Measurements from ENCODE around the gene CLIP2.

Gene CLIP2

DNA sequence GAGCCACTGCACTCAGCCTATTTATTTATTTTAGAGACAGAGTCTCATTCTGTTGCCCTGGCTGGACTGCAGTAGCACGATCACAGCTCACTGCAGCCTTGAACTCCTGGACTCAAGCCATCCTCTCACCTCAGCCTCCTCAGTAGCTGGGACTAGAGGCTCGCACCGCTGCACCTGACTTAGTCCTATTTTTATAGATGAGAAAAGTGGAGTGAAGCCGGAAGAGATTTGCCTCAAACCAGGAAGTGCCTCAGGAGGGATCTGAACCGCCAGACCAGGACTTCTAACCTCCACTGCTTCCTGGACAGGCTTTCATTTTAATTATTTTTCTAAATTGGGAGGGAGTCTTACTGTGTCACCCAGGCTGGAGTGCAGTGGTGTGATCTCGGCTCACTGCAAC is 17.5 kb upstream of the CLIP2 start:
- no peak for DNase-seq (ENCODE audit: low read depth in 2 of 2)

DNA sequence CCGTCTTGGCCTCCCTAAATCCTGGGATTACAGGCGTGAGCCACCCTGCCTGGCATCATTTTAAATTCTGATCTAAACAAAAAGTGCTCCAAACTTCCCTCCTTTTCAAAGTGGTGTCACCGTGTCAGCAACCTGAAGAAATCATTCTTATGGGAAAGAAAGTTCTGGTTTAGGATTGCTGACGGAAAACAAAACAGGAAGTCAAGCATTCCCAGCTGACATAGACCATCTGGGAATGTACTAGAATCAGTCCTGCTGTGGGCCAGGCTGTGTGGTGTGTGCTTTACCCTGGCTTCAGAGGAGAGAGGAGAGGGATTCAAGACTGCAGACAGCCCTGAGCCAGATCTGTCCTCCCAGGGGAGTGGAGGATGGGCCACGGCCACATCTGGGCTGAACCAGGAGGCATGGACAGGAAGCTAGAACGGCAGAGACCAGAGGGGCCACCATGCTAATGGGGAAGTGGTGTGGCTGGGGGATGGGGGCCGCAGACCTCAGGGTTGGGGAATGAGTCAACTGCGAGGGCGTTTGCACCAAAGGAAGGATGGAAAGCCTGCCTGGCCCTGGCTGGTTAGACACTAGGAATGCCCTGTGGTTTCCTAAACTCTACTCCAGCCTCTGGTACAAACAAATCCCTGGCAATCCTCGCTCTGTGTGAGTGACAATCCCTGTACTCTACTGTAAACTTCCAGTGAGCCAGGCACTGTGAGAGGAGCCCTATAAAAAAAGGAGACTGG is 16.7 kb upstream of the CLIP2 start:
- DNase-seq (ENCODE audit: low read depth in 2 of 2): peak; percentile 86 to 89

DNA sequence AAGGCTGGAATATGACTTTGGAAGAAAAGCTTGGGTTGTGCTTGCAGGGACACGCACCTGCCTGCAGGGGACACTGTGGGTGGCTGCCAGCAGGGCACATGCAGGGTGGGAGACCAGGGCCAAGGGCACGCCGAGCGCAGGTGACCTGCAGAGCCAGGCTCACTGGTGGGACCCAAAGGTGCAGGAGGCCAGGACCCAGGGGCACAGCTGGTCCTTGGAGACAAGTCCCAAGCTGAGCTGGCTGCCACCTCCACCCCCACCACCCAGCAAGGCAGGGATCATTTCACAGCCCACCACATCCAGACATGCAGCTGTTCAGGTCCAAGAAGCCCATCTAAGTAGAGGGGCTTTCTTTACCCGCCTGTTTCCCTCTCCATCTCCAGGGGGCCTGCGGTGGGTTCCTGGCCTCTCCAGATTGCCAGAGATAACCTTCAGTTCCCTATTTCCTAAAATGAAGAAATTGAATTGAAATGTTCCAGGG is 13.8 kb upstream of the CLIP2 start:
- DNase-seq (ENCODE audit: low read depth in 2 of 2): no peak

DNA sequence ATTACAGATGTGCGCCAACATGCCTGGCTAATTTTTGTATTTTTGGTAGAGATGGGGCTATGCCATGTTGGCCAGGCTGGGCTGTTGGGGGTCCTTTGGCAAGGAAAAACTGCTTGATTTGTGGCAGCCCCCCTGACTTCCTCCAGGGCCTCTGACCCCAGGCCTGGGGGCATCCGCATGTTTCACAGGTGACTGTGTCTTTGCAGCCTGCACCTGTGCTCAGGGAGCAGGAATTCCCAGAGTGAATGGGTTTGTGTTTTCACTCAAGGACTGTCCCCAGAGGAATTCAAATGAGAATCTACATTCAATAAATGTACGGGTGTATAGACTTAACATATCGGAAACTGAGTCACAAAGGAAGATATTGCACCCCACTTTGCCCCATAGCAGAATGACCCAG is 11.6 kb upstream of the CLIP2 start:
- no peak for DNase-seq (ENCODE audit: low read depth in 2 of 2)

DNA sequence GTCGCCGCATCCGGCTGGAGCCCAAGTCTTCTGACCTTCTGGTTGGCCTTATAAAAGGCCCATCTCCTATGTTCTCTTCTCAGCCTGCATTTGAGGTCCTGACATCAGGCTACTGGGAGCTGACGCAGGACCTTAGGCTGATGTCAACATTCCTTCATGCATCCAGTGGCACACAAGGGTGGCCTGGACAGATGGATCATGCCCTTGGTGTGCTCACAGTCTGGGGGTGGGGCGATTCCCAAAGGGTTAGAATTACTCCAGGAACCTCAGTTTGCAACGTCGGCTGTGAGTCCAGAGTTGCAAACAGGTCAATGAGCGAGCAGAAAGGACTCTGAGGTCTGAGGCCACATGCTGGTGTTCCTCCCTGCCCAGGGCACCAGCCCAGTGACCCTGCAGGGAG is 8.2 kb upstream of the CLIP2 start:
- no peak for DNase-seq (ENCODE audit: low read depth in 2 of 2)

DNA sequence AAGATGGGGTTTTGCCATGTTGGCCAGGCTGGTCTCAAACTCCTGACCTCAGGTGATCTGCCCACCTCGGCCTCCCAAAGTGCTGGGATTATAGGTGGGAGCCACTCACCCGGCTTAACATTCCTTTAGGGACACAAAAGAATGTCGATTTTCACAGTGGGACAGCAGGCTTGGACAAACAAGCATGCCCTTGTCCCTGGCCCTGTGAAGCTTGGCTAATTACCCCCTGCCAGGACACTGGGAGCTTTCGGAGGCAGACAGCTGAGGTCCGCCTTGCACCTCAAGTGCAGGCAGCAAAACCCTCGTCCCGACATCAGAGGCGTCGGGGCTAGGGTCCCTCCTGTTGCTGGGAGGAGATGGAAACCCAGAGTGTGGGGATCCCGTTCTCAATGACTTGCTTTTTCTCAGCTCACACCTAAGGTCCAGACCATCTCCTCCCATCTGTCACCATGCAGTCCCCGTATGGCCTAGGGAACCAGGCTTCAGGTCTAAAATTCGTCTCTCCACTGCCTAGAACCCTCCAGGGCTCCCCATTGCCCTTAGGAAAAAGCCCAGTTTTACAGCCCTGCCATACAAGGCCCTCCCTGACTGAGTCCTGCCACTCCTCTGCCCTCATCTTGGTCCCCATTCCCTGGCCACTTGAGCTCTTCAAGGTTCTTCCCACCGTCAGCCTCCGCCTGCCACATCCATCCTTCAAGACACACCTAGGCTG is 6.3 kb upstream of the CLIP2 start:
- no peak for DNase-seq (ENCODE audit: low read depth in 2 of 2)

DNA sequence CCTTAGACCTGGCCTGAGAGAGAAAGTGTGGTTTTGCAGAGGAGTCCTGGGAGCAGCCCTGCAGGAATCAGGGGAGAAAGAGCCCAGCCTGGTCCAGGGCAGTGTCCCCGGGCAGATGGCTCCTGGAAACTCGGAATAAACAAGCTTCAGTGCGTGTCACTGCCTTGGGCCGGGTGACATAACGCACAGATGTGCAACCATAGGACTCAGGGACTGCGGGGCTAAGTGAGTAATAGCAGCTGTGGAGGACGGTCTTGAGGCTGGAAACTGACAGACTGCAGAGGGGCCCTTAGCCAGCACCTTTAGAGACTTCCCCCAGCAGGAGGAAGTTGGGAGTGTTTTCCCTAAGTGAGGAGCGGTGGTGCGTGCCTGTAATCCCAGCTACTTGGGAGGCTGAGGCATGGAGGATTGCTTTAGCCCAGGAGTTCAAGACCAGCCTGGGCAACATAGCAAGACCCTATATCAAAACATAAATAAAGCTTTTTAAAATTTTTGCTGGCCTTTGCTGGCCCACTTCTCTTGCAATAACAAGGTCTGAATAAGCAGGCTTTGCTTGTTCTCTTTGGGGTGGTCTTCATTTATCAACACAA is 5.3 kb upstream of the CLIP2 start:
- no peak for DNase-seq (ENCODE audit: low read depth in 2 of 2)

DNA sequence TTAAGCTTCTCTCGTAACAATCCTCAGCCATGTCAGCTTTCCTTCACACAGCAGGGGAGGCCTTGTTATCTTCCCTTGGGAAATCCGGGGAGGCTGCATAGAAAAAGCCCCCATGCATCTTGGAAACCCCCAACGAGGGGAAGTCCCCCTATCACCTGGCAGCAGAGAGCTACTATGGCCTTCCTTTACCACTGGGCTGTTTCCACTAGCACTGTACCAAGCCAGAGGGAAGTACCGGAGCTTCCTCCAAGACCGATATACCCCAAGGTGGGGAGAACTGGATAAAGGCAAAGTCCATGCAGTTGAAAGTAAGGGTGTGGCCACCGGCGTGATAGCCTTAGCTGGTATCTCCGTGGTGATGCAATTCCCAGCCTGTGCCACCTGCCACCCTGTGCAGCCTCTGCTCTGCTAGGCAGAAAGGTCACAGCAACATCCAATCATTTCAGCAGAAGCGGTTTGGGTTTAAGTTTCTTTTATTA is 4.4 kb upstream of the CLIP2 start:
- DNase-seq (ENCODE audit: low read depth in 2 of 2): no peak

DNA sequence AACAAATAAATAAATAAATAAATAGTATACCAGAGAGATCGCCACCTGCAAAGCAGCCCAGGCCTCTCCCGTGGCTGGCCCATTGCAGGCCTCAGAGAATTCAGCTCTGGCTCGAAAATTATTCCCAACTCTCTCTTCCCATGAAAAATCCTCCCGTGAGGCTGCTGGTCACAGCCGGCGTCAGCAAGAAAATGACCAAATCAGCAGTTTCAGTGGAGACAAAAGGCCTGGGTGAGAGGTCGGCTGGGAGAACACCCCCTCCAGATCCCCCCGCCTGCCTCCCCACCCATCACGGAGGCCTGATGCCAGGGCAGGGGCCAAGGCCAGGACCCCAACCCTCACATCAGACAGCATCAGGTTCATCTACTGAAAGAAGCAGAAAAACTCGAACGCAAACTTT is 3.1 kb upstream of the CLIP2 start:
- no peak for DNase-seq (ENCODE audit: low read depth in 2 of 2)

DNA sequence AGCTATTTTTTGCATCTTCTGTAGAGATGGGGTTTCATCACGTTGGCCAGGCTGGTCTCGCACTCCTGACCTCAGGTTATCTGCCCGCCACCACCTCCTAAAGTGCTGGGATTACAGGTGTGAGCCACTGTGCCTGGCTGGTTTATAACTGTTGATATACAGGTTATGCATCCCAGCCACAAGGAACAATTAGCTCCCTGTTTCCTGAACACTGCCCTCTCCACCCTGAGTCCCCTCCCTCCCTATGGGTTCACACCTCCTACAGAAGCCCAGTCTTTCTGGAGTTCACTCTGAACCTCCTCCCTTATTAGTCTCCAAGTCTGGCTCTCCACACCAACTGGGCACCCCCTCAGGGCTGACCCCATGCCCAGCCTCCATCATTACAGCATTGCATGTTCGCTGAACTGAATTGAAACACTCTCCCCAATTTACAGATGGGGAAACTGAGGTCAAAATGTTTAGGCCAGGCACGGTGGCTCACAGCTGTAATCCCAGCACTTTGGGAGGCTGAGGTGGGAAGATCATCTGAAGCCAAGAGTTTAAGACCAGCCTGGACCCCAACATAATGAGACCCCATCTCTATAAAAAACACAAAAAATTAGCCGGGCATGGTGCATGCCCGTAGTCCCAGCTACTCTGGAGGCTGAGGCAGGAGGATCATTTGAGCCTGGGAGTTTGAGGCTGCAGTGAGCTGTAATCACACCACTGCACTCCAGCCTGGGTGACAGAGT is 1.7 kb upstream of the CLIP2 start:
- no peak for DNase-seq (ENCODE audit: low read depth in 2 of 2)

DNA sequence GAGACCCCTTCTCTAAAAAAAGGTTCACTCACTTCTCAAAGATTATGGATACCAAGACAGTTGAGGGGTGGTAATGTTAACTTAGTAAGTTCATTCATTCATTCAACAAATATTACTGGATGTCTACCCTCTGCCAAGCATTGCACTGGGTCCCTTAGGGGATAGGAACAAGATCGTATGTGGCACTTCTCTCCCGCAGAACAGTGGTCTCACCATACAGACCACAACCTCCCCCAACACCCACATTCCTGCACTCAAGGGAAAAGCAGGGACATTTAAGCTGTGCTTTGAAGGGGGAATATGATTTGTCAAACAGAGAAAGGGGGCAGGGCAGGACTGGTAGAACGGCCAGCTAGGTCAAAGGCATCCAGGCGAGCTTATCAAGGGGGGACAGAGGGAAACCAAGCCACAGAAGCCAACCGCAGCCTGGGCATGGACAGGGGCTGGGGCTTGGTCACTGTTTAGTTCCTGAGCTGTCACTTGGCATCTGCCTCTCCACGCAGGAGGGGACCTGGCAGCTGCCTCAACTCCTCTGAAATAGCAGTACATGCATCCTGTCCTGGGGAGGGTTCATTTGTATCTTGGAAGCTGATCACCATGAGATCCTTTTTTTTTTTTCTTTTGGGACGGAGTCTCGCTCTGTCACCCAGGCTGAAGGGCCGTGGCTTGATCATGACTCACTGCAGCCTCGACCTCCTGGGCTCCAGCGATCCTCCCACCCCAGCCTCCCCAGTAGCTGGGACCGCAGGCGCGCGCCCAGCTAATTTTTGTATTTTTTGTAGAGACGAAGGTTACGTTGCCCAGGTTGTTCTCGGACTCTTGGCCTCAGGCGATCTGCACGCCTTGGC is 949 bp upstream of the CLIP2 start:
- DNase-seq (ENCODE audit: low read depth in 2 of 2): no peak

DNA sequence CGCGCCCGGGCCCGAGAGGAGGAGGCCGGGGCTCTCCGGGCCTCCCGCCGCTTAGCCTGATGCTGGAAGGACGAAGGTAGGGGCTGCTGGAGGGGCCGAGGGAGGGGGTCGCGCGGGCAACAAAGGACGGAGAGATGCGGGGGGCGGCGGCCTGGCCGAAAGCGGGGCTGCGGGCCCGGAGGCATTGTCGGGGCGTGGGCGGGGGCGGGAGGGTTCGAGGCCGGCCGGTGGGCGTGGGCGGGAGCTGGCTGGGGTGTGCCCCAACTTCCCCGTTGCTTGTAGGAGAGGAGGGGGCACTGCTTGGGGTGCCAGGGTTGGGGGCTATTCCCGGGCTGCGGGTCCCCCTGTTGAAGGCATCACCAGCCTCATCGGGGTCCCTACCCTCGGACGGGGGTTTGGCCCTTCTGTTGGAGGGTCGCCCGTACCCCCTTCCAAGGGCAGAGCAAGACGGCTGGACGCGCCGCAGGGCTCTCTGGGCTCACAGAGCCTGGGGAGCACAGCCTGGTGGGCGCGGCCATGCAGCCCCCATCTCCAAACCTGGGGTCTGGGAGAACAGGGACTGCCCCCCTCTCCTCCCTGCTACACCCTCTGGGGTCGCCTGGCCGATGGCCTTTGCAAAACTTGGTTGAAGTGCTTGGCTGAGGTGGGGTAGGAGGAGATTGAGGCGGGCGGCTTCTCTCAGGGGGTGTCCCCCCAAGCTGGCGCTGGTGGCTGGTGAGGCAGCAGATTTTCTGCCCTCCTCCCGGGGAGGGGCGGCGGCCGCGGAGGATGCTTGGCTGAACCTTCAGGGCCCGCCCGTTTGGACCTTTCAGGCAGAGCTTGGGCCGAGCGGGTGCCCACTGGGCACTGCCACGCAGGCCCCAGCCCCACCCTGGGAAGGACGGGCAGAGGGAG is 699 bp downstream of the CLIP2 start:
- no peak for DNase-seq (ENCODE audit: low read depth in 2 of 2)

DNA sequence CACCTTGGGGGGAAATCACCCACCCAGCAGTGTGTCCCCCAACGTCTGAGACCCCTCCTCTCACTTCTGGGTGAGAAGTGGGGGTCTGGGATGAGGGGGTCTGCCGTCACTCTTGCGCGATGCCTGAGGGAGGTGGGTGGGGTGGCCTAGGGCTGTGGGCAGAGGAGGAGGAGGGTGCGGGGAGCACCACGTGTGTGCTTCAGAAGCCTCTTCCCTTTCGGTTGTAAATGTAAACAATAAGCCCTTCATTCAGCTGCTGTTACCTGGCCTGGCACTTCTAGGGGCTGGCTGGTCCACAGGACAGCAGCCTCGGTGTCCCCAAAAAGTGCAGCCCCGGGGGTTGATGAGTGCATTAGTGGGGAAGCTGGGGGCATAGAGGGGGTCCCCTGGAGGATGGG is 1.3 kb downstream of the CLIP2 start:
- no peak for DNase-seq (ENCODE audit: low read depth in 2 of 2)

DNA sequence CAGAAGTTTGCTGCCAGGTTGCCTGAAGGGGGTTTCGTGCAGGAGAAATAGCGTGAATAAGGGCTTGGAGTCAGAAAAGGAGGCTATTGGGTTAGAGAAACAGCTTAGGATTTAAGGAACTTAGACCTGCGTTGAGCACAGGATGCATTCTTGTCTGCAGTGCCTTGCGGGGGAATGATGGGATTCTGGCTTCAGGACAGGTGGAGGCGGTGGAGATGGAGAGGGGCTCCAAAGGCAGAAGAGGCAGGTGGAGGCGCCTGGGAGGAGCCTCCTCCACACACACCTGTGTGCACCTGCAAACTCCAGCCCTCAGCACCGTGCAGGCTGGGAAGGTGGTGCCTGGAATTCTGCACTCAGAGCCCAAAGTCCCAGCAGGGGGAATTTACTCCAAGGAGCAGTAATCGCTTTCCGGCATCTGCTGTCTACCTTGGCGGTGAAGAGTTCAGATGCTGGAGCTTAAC is 1.8 kb downstream of the CLIP2 start:
- DNase-seq (ENCODE audit: low read depth in 2 of 2): no peak

DNA sequence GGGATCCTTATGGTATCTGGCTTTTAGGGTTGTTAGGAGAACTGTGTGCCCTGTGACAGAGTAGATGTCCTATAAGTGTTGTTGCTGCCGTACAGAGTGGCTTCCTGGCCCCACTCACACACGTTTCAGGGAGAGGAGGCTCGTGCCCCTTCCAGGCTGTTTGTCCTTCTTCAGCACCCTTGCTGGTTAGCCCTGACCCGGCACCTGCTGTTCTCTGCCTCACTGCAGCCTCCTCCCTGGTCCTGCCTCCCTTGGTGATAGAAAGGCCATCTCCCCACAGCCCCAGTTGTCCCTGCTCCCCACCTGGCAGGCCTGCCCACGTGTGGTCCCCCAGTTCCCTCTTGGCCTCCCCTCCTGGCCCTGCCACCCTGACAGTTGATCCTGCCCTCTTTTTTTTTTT is 2.3 kb downstream of the CLIP2 start:
- DNase-seq (ENCODE audit: low read depth in 2 of 2): no peak

DNA sequence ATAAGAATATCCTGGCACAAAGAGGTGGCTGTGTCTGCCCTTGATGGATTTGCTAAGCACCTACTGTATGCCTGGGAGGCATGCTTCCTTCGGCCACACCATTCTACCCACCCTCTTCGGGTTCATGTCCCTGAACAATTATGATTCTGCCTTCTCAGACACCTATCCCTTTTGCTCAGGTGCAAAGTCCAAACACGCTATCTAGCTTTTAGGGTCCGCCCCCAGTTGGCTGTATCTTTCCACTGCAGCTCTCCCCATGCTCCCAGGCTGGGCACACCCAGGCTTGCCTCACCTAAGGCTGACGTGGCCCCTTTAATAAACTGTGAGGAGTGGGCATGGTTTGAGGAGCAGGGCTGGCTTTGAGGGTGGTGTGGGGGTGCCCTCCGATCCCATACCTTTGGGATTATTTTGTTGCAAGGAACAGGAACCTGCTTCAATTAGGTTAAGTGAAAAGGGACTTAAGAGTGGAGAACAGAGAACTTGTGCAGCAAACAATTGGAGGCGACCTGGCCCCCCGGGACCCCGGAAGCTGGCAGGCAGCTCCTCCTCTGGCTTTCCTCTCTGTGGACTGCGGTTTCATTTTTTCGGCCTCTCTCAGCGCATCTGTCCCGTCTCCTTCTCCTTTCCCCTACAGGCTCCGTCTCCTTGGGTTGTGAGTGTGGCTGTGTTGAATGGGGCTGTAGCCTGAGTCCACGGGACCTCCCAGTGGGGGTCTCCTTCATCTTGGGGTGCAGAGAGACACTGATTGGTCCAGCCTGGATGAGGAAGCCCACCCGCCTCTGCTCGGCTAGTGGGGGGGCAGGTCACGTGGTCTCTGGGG is 3.8 kb downstream of the CLIP2 start:
- no peak for DNase-seq (ENCODE audit: low read depth in 2 of 2)

DNA sequence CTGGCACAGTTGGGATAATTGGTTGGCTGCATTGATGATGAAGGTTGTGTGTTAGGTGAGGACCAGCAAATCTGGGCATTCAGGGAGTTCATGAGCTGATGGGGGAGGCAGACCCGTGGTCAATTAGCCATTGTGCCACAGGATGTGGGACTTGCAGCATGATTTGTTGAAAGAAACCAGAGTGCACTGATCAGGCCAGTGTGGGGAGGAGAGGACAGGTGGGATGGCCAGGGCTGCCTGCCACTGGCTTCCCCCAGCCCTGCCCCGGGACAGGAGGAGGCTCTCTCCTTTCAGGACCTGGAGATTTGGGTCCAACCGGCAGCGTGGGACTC is 4.3 kb downstream of the CLIP2 start:
- no peak for DNase-seq (ENCODE audit: low read depth in 2 of 2)

DNA sequence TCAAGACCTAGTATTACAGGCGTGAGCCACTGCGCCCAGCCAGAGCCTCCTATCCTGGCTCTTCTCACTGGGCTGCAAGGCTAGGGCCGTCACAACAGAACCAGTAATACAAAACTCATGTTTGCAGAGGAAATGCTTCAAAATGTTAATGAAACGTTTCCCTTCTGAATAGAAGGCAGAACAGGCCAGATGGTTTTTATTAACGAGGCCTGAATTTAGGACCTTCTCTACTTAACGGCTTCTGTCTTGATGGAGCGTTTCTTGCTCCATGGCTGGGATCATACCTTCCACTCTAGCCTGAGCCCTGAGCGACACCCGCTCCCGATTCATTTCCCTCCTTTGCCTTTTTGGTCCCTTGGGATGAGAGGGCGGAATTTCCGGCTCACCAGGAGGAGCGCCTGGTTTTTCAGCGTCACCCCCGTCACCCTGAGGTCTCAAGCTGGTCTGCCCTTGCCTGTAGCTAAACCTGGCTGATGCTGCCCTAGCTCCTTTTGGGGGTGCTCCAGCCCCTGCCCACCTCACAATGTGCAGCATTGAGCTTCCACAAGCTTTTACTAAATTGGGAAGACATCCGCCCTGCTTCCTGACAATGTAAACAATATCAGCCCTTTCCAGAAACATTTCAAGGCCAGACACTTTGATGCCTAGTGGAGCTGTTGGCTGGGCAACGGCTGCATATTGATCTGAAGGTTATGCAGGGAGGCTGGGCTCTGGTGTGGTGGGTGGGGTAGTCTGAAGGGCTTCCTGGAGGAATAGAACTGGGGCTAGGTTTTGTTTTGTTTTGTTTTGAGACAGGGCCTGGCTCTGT is 5.2 kb downstream of the CLIP2 start:
- DNase-seq (ENCODE audit: low read depth in 2 of 2): peak; percentile 84 to 86

Data from fibroblast of skin of left quadriceps (primary cell).